Measurements from ENCODE around the gene PACSIN2. TPM values are rescaled to one million over a fixed set of nuclear protein-coding genes. Genes with fewer than 3 reads are reported as not detected.

Gene PACSIN2
- total RNA-seq, 1 experiment from 2014 or later: 103 TPM

DNA sequence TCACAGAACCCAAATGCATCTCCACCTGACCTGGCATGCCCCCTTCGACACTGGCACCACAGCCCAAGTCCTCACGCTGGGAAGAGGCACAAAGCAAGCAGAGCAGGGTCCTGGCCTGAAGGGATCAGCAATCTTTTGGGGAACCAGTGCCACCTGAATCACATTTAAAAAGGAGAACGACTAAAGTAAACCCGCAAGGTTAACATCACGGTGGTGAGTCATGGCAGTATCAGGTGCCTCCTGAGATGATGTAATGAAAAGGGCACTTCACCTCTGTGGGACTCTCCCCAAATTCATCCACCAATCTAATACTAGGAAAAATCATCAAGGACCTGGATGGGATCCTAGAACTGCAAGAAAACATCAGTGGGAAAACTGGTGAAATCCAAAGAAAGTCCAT lies 44.9 kb downstream of the PACSIN2 start:
- Histone ChIP-seq H3K27ac (peak overlapping the region; percentile 82), H3K9me2 (ENCODE audit: insufficient read depth) (no peaks in the 10 kb centered on the region), H3K79me2 (ENCODE audit: low read depth) (peaks cover 79% of the 10 kb centered on the region), H3K4me1 (replicated peaks; ENCODE audit: insufficient read depth) (peaks cover 37% of the 10 kb centered on the region), H3K9me3 (ENCODE audit: insufficient read depth, low read depth) (no peaks in the 10 kb centered on the region), H4K20me1 (ENCODE audit: insufficient read depth) (peaks cover 11% of the 10 kb centered on the region), H3F3A (ENCODE audit: insufficient read depth, low read depth) (peaks cover 52% of the 10 kb centered on the region), H3K36me3 (ENCODE audit: low read depth) (0 out of 2 replicates have a peak, but pooled peaks cover 7% of the 10 kb centered on the region), H3K4me3 (peak overlapping the region; percentile 31; the same call in 1 of the 2 replicates), H3K27me3 (ENCODE audit: insufficient read depth, low read depth) (no peaks in the 10 kb centered on the region), H2AFZ (no peak overlapping the region), H3K4me2 (peak overlapping the region; percentile 70)
- intact Hi-C loops (cut with micrococcal nuclease; ENCODE audit: unreplicated experiment): loop anchor here (2.0 kb wide), 1 partner anchor 23 kb away; no protein-coding TSS in a partner anchor
- ChIA-PET POLR2A (ENCODE audit: unreplicated experiment) (interaction anchor here (0.7 kb wide), 1 partner anchor 21 kb away, joined by 3 read pairs; no protein-coding TSS in a partner anchor), CTCF (no interaction called here)
- TF ChIP-seq, protein P1, sequence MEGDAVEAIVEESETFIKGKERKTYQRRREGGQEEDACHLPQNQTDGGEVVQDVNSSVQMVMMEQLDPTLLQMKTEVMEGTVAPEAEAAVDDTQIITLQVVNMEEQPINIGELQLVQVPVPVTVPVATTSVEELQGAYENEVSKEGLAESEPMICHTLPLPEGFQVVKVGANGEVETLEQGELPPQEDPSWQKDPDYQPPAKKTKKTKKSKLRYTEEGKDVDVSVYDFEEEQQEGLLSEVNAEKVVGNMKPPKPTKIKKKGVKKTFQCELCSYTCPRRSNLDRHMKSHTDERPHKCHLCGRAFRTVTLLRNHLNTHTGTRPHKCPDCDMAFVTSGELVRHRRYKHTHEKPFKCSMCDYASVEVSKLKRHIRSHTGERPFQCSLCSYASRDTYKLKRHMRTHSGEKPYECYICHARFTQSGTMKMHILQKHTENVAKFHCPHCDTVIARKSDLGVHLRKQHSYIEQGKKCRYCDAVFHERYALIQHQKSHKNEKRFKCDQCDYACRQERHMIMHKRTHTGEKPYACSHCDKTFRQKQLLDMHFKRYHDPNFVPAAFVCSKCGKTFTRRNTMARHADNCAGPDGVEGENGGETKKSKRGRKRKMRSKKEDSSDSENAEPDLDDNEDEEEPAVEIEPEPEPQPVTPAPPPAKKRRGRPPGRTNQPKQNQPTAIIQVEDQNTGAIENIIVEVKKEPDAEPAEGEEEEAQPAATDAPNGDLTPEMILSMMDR (conservative IDR thresholded peaks at IDR 0.05): no peak
- no peak for TF ChIP-seq EZH2 (IDR thresholded peaks at IDR 0.05; ENCODE audit: low read depth)
- BruUV-seq (replicated peaks): no TSS peak
- peak in 1 of 2 experiments; percentile 80 for DNase-seq

DNA sequence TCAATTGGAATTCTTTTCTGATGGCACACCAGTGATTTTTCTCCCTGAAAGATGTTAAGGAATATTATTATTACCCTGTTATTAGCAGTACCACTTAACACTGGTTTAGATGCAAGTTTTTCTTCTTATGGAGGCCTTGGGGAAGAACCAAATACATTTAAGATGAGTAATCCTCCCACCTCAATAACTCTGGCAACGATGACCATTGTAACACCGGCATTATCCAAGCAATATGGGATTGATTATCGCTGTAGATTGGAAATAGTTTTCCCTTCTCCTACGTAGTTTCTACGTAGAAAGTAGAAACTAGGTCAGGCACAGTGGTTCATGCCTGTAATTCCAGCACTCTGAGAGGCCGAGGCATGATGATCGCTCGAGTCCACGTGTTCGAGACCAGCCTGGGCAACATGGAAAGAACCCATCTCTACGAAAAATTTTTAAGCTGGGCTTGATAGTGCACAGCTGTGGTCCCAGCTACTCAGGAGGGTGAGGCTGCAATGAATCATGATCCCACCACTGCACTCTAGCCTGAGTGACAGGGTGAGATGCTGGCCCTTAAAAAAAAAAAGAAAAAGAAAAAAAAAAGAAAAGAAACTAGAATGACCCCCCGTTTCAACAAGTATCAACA lies 45.5 kb downstream of the PACSIN2 start:
- ChIA-PET POLR2A (ENCODE audit: unreplicated experiment) (no interaction called here), CTCF (no interaction called here)
- peaks cover 7% of the 10 kb centered on the region; the same call in 1 of the 2 replicates for H4K20me1 ChIP-seq (ENCODE audit: insufficient read depth)
- H3K4me2 ChIP-seq: peak overlapping the region; percentile 70
- H3K36me3 ChIP-seq (ENCODE audit: low read depth): 0 out of 2 replicates have a peak, but pooled peaks cover 7% of the 10 kb centered on the region
- H3F3A ChIP-seq (ENCODE audit: insufficient read depth, low read depth): peaks cover 58% of the 10 kb centered on the region
- H3K9me3 ChIP-seq (ENCODE audit: insufficient read depth, low read depth): no peaks in the 10 kb centered on the region
- H2AFZ ChIP-seq: no peak overlapping the region
- H3K9me2 ChIP-seq (ENCODE audit: insufficient read depth): no peaks in the 10 kb centered on the region
- H3K4me1 ChIP-seq (replicated peaks; ENCODE audit: insufficient read depth): peaks cover 43% of the 10 kb centered on the region
- peak overlapping the region; percentile 31; the same call in 1 of the 2 replicates for H3K4me3 ChIP-seq
- TF ChIP-seq EZH2 (IDR thresholded peaks at IDR 0.05; ENCODE audit: low read depth): no peak
- TF ChIP-seq, protein P1 (conservative IDR thresholded peaks at IDR 0.05): no peak
- intact Hi-C loops (cut with micrococcal nuclease; ENCODE audit: unreplicated experiment): no loop called here
- DNase-seq: no peak
- peak overlapping the region; percentile 82 for H3K27ac ChIP-seq
- H3K27me3 ChIP-seq (ENCODE audit: insufficient read depth, low read depth): no peaks in the 10 kb centered on the region
- peaks cover 78% of the 10 kb centered on the region for H3K79me2 ChIP-seq (ENCODE audit: low read depth)
- BruUV-seq (replicated peaks): TSS peak; percentile 50

DNA sequence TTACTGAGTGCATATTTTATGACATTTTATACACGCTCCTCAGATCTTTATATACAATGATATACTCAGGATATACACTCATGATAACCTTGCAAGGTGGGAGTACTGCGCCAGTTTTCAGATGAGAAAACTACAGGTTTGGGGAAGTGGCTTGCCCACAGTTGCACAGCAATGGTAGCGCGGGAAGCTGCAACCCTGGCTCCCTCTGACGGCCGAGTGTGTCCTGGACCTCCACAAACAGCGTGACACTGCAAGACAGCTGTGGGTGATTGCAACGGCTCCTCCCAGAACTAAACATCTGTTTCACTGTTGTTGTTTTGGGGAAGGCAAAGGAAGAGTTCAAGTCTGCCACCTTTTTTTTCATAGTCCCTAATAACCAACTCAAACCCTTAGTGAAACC lies 47.0 kb downstream of the PACSIN2 start:
- Histone ChIP-seq H3K27me3 (ENCODE audit: insufficient read depth, low read depth) (no peaks in the 10 kb centered on the region), H3K79me2 (ENCODE audit: low read depth) (peaks cover 78% of the 10 kb centered on the region), H3F3A (ENCODE audit: insufficient read depth, low read depth) (peaks cover 67% of the 10 kb centered on the region), H3K27ac (no peak overlapping the region), H3K9me3 (ENCODE audit: insufficient read depth, low read depth) (no peaks in the 10 kb centered on the region), H3K36me3 (ENCODE audit: low read depth) (peaks cover 7% of the 10 kb centered on the region; the same call in 1 of the 2 replicates), H3K4me2 (no peak overlapping the region), H3K4me3 (no peak overlapping the region), H2AFZ (no peak overlapping the region), H4K20me1 (ENCODE audit: insufficient read depth) (no peaks in the 10 kb centered on the region), H3K9me2 (ENCODE audit: insufficient read depth) (no peaks in the 10 kb centered on the region), H3K4me1 (replicated peaks; ENCODE audit: insufficient read depth) (peaks cover 56% of the 10 kb centered on the region)
- TF ChIP-seq, protein P1 (conservative IDR thresholded peaks at IDR 0.05): no peak
- TF ChIP-seq EZH2 (IDR thresholded peaks at IDR 0.05; ENCODE audit: low read depth): no peak
- ChIA-PET CTCF (no interaction called here), POLR2A (ENCODE audit: unreplicated experiment) (no interaction called here)
- no TSS peak for BruUV-seq (replicated peaks)
- DNase-seq: no peak
- intact Hi-C loops (cut with micrococcal nuclease; ENCODE audit: unreplicated experiment): no loop called here
